Loucy (cell line): Measurements from ENCODE around the gene ABCF2.

Experiments
- CTCF ChIP-seq: fragments of 200-600 bp; sonication (generic); conservative IDR thresholded peaks from 2 replicates; pipeline ENCODE4 v1.5.1; 2014; ENCODE audit warnings: mild to moderate bottlenecking, antibody characterized with exemption, low read length
- EZH2phosphoT487 ChIP-seq: fragments of 200-600 bp; IDR thresholded peaks from 2 replicates; pipeline ENCODE4 v1.6.1; 2018; ENCODE audit warnings: antibody characterized with exemption, mild to moderate bottlenecking, moderate library complexity, borderline replicate concordance

- TF ChIP-seq CTCF: no peak
- TF ChIP-seq EZH2phosphoT487: no peak
These were observed 4.1 kb upstream of the ABCF2 start for GRCh38 chr7:151231080-151231479.
